BLaER1 treated with 17β-estradiol and CSF1 and Interleukin-3, amounts not matched to agents 10 nM and 100 nM (cell line): Measurements from ENCODE around the gene DNMT1.
A peak's percentile ranks its signal among the peaks of the same experiment; 100 is the strongest.
"Not testable (repeated sequence)": the region's sequence is repeated elsewhere in the genome, so short reads cannot be mapped to it uniquely, and the experiment has no call there.

Experiments
- H3K27ac ChIP-seq, 11 experiments: shearing (Covaris generic); formaldehyde crosslinking; 2 replicates each; pipeline ENCODE4 v1.8.1; 2022
- H3K27me3 ChIP-seq, 11 experiments: shearing (Covaris generic); formaldehyde crosslinking; 2 replicates each; pipeline ENCODE4 v1.8.1; 2022
- H3K36me3 ChIP-seq, 11 experiments: shearing (Covaris generic); formaldehyde crosslinking; 2 replicates each; pipeline ENCODE4 v1.8.1; 2022
- H3K4me1 ChIP-seq, 10 experiments: shearing (Covaris generic); formaldehyde crosslinking; 2 replicates each; pipeline ENCODE4 v1.8.1; 2022
- H3K4me2 ChIP-seq, 11 experiments: shearing (Covaris generic); formaldehyde crosslinking; 2 replicates each; pipeline ENCODE4 v1.8.1; 2022
- H3K4me3 ChIP-seq, 10 experiments: shearing (Covaris generic); formaldehyde crosslinking; 2 replicates each; pipeline ENCODE4 v1.8.1; 2022
- H3K9ac ChIP-seq, 11 experiments: shearing (Covaris generic); formaldehyde crosslinking; 2 replicates each; pipeline ENCODE4 v1.8.1; 2022
- H3K9me3 ChIP-seq, 11 experiments: shearing (Covaris generic); formaldehyde crosslinking; replicated peaks in 1 of 11; 2 replicates each; pipeline ENCODE4 v1.8.1; 2022
- H4K20me1 ChIP-seq, 11 experiments: shearing (Covaris generic); formaldehyde crosslinking; 2 replicates each; pipeline ENCODE4 v1.8.1; 2022
- Cebpa-rat ChIP-seq, 11 experiments: shearing (Covaris generic); IDR thresholded peaks; 2 replicates each; pipeline ENCODE4 v1.8.1; 2022

DNMT1 gene

GRCh38 chr19:10168386-10168948 lies 26.3 kb downstream of the DNMT1 start:
- peaks cover 98 to 100% (median 100%) of the 10 kb centered on the region in 11 experiments for H3K36me3 ChIP-seq
- H3K9me3 ChIP-seq, result no peaks in the 10 kb centered on the region
- no peak overlapping the region for H3K4me2 ChIP-seq
- peak overlapping the region in 2 of 11 experiments; percentile 15 to 34; a peak in 2 of 22 replicates for H3K9ac ChIP-seq
- TF ChIP-seq Cebpa-rat (IDR thresholded peaks at IDR 0.05), result no peak
- H4K20me1 ChIP-seq, result peaks cover 0 to 69% (median 51%) of the 10 kb centered on the region in 11 experiments; a peak in 13 of 22 replicates
- no peak overlapping the region for H3K4me3 ChIP-seq
- no peaks in the 10 kb centered on the region for H3K27me3 ChIP-seq
- H3K27ac ChIP-seq, result no peak overlapping the region
- H3K4me1 ChIP-seq, result peaks cover 5 to 13% (median 10%) of the 10 kb centered on the region in 10 experiments; a peak in 19 of 20 replicates

GRCh38 chr19:10167459-10167858 lies 27.3 kb downstream of the DNMT1 start:
- H3K4me3 ChIP-seq, result no peak overlapping the region
- no peaks in the 10 kb centered on the region for H3K27me3 ChIP-seq
- no peaks in the 10 kb centered on the region for H3K9me3 ChIP-seq
- H3K36me3 ChIP-seq, result peaks cover 98 to 100% (median 100%) of the 10 kb centered on the region in 11 experiments
- peaks cover 0 to 22% (median 19%) of the 10 kb centered on the region in 10 experiments; a peak in 14 of 20 replicates for H3K4me1 ChIP-seq
- peaks cover 0 to 75% (median 53%) of the 10 kb centered on the region in 11 experiments; a peak in 12 of 22 replicates for H4K20me1 ChIP-seq
- H3K27ac ChIP-seq, result no peak overlapping the region
- no peak for TF ChIP-seq Cebpa-rat (IDR thresholded peaks at IDR 0.05)
- H3K9ac ChIP-seq, result no peak overlapping the region
- no peak overlapping the region for H3K4me2 ChIP-seq

GRCh38 chr19:10166501-10166900 lies 28.3 kb downstream of the DNMT1 start:
- not testable (repeated sequence) for H3K4me3 ChIP-seq, H3K27ac ChIP-seq, H3K9ac ChIP-seq, H3K9me3 ChIP-seq, H3K27me3 ChIP-seq, H3K4me2 ChIP-seq
- H4K20me1 ChIP-seq, result peaks cover 0 to 77% (median 60%) of the 10 kb centered on the region in 11 experiments; a peak in 13 of 22 replicates
- H3K36me3 ChIP-seq, result peaks cover 98 to 100% (median 100%) of the 10 kb centered on the region in 11 experiments
- H3K4me1 ChIP-seq, result peaks cover 0 to 28% (median 20%) of the 10 kb centered on the region in 10 experiments; a peak in 13 of 20 replicates

- peaks cover 0 to 28% (median 20%) of the 10 kb centered on the region in 10 experiments; a peak in 13 of 20 replicates for H3K4me1 ChIP-seq
- peaks cover 98 to 100% (median 100%) of the 10 kb centered on the region in 11 experiments for H3K36me3 ChIP-seq
- H3K4me3 ChIP-seq, result no peak overlapping the region
- H3K9ac ChIP-seq, result no peak overlapping the region
- H3K27me3 ChIP-seq, result no peaks in the 10 kb centered on the region
- H4K20me1 ChIP-seq, result peaks cover 0 to 81% (median 58%) of the 10 kb centered on the region in 11 experiments; a peak in 13 of 22 replicates
- no peak for TF ChIP-seq Cebpa-rat (IDR thresholded peaks at IDR 0.05)
- H3K4me2 ChIP-seq, result no peak overlapping the region
- H3K9me3 ChIP-seq, result no peaks in the 10 kb centered on the region
- H3K27ac ChIP-seq, result no peak overlapping the region
These were observed 28.7 kb downstream of the DNMT1 start for GRCh38 chr19:10166046-10166445.

- peaks cover 0 to 85% (median 52%) of the 10 kb centered on the region in 11 experiments; a peak in 14 of 22 replicates for H4K20me1 ChIP-seq
- H3K36me3 ChIP-seq, result peaks cover 98 to 100% (median 100%) of the 10 kb centered on the region in 11 experiments
- no peak for TF ChIP-seq Cebpa-rat (IDR thresholded peaks at IDR 0.05)
- H3K9ac ChIP-seq, result peak overlapping the region in 9 of 11 experiments; percentile 4 to 63 (median 30); a peak in 10 of 22 replicates
- H3K27ac ChIP-seq, result peak overlapping the region in 3 of 11 experiments; percentile 1 to 63 (median 43); a peak in 5 of 22 replicates
- peaks cover 0 to 28% (median 20%) of the 10 kb centered on the region in 10 experiments; a peak in 13 of 20 replicates for H3K4me1 ChIP-seq
- no peaks in the 10 kb centered on the region for H3K27me3 ChIP-seq
- H3K4me3 ChIP-seq, result no peak overlapping the region
- H3K4me2 ChIP-seq, result peak overlapping the region in 7 of 11 experiments; percentile 1 to 71 (median 50); a peak in 13 of 22 replicates
- H3K9me3 ChIP-seq, result no peaks in the 10 kb centered on the region
These were observed 31.2 kb downstream of the DNMT1 start for GRCh38 chr19:10163536-10163935.

- no peak for TF ChIP-seq Cebpa-rat (IDR thresholded peaks at IDR 0.05)
- Histone ChIP-seq H3K4me2 (no peak overlapping the region), H4K20me1 (peaks cover 0 to 89% (median 56%) of the 10 kb centered on the region in 11 experiments; a peak in 15 of 22 replicates), H3K27ac (no peak overlapping the region), H3K9me3 (no peaks in the 10 kb centered on the region), H3K9ac (no peak overlapping the region), H3K27me3 (no peaks in the 10 kb centered on the region), H3K36me3 (peaks cover 99 to 100% (median 100%) of the 10 kb centered on the region in 11 experiments), H3K4me3 (no peak overlapping the region), H3K4me1 (peaks cover 0 to 27% (median 20%) of the 10 kb centered on the region in 10 experiments; a peak in 12 of 20 replicates)
These were observed 35.1 kb downstream of the DNMT1 start for GRCh38 chr19:10159610-10160009.

GRCh38 chr19:10158485-10158884 lies 36.3 kb downstream of the DNMT1 start:
- Histone ChIP-seq H3K4me3 (no peak overlapping the region), H3K27me3 (no peaks in the 10 kb centered on the region), H3K4me2 (no peak overlapping the region), H3K9me3 (no peaks in the 10 kb centered on the region), H4K20me1 (peaks cover 0 to 91% (median 58%) of the 10 kb centered on the region in 11 experiments; a peak in 15 of 22 replicates), H3K9ac (0 out of 22 replicates have a peak overlapping the region, but pooled peaks of 2 of the 11 experiments have one; percentile 1 to 14), H3K4me1 (peaks cover 0 to 17% (median 10%) of the 10 kb centered on the region in 10 experiments; a peak in 12 of 20 replicates), H3K27ac (no peak overlapping the region; a peak in 1 of 22 replicates), H3K36me3 (peaks cover 100% of the 10 kb centered on the region in 11 experiments)
- no peak for TF ChIP-seq Cebpa-rat (IDR thresholded peaks at IDR 0.05)

GRCh38 chr19:10158071-10158470 lies 36.7 kb downstream of the DNMT1 start:
- Histone ChIP-seq H3K27me3 (no peaks in the 10 kb centered on the region), H3K9me3 (no peaks in the 10 kb centered on the region), H3K36me3 (peaks cover 100% of the 10 kb centered on the region in 11 experiments), H4K20me1 (peaks cover 0 to 95% (median 57%) of the 10 kb centered on the region in 11 experiments; a peak in 16 of 22 replicates), H3K9ac (0 out of 22 replicates have a peak overlapping the region, but pooled peaks of 2 of the 11 experiments have one; percentile 1 to 14), H3K4me1 (peaks cover 0 to 13% (median 6%) of the 10 kb centered on the region in 10 experiments; a peak in 12 of 20 replicates), H3K4me3 (no peak overlapping the region), H3K4me2 (no peak overlapping the region), H3K27ac (no peak overlapping the region; a peak in 1 of 22 replicates)
- no peak for TF ChIP-seq Cebpa-rat (IDR thresholded peaks at IDR 0.05)

- Histone ChIP-seq H3K36me3 (peaks cover 100% of the 10 kb centered on the region in 11 experiments), H3K4me2 (no peak overlapping the region), H4K20me1 (peaks cover 0 to 97% (median 62%) of the 10 kb centered on the region in 11 experiments; a peak in 16 of 22 replicates), H3K9ac (no peak overlapping the region; a peak in 1 of 22 replicates), H3K9me3 (no peaks in the 10 kb centered on the region), H3K27me3 (no peaks in the 10 kb centered on the region), H3K4me1 (no peaks in the 10 kb centered on the region), H3K4me3 (no peak overlapping the region), H3K27ac (no peak overlapping the region)
- TF ChIP-seq Cebpa-rat (IDR thresholded peaks at IDR 0.05), result no peak
These were observed 38.9 kb downstream of the DNMT1 start for GRCh38 chr19:10155839-10156238.
